Raji (cell line): ENCODE data around the gene IL17B.

ENCODE experiments used
- POLR2A ChIP-seq: IDR thresholded peaks from 2 replicates; pipeline ENCODE4 v1.6.1; 2011; ENCODE audit warnings: low read depth, low read length, control low read depth; ENCODE audit not compliant: insufficient read depth

The IL17B gene

GRCh38 chr5:149417711-149418368 lies 38.7 kb upstream of the IL17B start:
- TF ChIP-seq POLR2A = no peak

DNA sequence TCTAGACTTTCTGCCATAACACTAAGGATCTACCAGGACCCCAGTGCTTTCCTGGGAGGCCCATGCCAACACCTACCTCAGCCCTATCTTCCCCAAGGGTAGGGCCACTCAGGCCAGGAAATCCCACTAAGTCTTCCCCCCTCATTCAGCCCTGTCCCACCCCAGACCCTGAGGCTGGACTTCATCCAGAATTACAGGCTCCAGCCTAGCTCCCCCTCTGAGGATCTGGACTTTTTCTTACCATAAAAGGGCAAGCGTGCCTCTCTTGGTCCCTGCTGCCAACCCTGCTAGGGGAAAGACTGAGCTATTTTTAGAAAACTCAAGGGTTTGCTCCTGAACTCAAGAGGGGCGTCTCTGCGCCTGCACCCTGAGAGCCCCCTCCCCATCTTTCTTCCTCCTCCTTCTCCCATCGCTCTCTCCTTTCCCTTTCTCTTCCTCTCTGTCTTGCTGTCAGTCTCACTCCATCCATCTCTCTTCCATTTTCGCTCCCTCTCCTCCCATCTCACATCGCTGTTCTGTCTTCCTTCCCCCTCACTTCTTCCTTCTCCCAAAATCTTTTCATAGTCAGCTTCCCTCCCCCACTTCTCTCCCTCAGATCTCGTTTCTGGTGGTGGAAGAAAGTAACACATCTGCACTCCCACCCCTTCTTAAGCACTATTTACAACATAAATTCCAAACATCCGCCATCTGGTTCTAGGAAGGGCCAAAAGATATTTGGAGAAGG lies 38.1 kb upstream of the IL17B start:
- TF ChIP-seq POLR2A = no peak

DNA sequence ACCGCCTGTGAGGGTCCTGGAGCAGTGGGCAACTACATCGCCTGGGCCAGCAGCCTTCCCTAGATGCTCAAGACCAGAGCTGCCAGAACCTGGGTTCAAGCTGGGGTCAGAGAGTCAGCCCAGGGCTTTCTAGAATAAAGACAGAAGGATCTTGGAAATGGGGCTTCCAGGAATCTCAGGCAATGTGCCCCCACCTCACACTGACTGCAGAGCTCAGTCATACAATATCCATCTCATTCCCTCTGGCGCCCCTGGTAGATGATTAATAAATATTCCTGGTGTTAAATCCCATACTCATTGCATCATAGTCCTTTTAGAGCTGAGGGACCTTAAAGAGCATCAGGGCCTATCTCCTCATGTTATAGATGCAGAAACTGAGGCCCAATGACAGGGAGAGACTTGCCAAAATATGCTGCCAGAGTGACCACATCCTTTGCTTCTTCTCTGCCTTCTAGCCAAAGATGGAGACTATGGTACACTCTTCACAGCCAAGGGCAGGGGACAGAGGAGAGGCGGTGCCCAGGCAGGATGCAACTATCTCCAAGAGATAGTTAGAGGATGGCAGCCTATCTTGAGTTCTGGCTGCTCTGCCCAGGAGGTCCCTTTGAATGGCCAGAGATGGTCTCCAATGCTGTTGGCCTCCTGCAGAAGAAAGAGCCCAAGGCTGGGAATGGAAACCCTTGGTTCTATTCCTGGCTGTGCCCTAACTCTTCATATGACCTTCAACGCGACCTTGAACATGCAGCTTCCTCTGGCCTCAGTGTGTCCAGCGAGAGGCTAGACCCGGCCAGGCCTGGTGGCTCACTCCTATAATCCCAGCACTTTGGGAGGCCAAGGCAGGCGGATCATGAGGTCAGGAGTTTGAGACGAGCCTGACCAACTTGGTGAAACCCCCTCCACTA lies 36.2 kb upstream of the IL17B start:
- no peak for TF ChIP-seq POLR2A

DNA sequence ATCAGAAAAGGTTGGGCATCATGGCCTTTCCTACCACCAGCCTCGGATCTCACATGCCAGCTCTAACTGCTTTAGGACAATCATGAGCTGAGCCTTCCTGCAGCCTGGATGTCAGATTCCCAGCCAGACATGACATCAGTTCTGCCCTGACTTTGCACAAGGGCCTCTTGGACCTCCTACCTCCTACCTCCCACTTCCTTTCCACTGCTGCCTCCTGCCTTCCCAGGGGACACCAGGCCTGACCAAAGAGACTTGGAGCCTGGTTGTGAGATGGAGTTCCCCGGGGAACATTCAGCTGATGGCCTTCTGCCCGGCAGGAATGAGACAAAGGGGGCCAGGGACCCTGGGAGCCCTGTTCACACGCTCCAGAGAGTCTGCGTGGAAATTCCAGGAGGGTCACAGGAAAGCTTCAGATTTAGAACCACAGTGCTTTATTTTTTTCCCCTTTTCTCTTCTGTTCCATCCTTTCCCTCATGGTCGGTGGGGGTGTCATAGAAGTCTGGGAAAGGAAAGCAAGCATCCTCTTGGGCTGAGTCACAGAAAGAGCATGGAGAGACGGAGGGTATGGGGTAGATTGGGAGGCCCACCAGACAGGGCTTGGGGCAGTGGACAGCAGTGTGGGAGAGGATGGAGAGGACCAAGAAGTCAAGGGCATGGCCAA lies 35.4 kb upstream of the IL17B start:
- no peak for TF ChIP-seq POLR2A

DNA sequence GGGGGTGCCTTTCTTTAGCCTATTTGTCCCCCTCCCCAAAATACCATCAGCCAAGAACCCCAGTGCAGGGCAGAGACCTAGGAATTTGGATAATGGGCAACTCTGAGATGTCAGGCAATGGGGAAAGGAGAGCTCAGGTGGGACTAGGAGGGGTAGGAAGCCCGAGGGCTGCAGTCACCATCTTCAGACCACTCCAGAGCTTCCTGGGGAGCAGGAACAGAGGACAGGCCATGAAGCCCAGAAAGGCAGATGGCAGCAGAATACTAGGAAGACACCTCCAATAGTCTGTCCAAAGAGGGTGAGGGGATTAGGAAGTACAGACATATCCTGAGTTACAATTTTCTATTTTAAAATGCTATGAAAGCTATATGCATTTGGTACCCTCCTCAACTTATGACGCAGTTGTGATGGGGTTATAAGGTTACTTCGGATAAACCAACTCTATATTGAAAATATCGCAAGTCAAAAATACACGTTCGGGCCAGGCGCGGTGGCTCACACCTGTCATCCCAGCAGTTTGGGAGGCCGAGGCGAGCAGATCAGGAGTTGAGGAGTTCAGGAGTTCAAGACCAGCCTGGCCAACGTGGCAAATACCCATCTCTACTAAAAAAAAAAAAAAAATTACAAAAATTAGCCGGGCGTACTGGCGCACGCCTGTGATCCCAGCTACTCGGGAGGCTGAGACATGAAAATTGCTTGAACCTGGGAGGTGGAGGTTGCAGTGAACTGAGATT lies 34.6 kb upstream of the IL17B start:
- no peak for TF ChIP-seq POLR2A

DNA sequence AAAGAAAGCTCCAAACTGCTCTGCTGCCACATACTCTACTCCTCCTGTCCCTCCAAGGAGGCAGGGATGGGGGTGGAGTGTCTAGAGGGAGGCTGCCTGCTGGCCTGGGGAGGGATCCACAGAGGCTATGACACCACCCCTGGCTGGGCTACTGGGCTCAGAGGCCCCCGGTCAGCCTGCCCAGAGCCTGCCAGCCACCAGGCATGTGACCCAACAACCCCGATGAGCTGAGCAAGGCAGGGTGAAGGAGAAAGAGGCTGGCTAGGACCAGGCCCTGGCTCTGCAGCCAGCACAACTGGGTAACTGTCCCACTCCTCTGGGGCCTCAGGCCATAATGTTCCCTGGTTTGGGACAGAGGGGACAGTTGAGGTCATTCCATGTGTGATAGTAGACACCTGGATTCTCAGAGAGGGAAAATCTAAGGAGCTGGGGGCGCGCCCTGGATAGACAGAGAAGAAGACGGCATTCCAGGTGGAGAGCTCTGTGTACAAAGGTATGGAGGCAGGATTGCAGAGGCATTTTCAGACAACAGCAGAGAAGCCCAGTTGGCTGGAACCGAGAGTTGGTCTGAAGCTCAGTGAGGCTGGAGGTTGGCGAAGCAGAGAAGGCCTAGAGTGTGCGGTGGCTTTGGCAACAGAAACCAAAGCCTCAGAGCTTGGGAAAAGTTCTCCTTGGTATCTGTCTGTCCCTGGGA lies 33.8 kb upstream of the IL17B start:
- no peak for TF ChIP-seq POLR2A

GRCh38 chr5:149411738-149412519 lies 32.8 kb upstream of the IL17B start:
- TF ChIP-seq POLR2A = no peak

GRCh38 chr5:149410721-149411432 lies 31.8 kb upstream of the IL17B start:
- TF ChIP-seq POLR2A = no peak

GRCh38 chr5:149410071-149410470 lies 31.0 kb upstream of the IL17B start:
- no peak for TF ChIP-seq POLR2A

DNA sequence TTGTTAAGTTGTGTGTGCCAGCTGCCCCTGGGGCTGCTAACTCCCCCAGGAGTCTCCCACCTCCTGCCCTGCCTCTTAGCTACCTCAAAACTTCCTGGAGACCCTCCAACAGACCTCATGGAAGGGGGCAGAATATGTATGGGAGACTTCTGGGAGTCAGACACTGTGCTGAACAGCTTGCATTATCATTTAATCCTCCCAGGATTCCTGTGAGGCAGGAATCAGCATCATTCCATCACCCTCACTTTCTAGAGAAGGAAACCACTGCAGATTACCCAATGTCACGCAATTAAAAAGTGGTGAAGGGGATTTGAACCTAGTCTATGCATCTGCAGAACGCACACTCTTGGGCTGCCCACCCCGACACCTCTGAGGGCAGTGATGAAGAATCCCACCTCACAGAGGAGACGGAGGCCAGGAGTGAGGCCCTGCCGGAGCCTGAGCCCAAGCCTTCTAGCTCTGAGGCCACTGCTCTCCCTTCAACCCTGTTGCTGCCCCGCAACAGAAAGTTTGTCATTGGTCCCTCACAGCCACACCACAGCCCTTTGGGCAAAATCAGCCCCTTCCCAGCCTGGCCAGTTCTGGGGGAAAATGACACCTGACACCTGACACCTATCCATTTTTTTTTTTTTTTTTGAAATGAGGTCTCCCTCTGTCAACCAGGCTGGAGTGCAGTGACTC lies 30.3 kb upstream of the IL17B start:
- TF ChIP-seq POLR2A = no peak

GRCh38 chr5:149408252-149409099 lies 29.4 kb upstream of the IL17B start:
- no peak for TF ChIP-seq POLR2A
